Muscle layer of duodenum (tissue), 2 donors: ENCODE results near the gene YPEL5.

ENCODE experiments used
- H3K27ac ChIP-seq: one replicate; pipeline ENCODE4 v1.7.0; 2013; ENCODE audit warnings: mild to moderate bottlenecking, low read length
- H3K27me3 ChIP-seq: one replicate; pipeline ENCODE4 v1.7.0; 2013; ENCODE audit warnings: low read depth, mild to moderate bottlenecking, control low read depth, low read length
- H3K36me3 ChIP-seq, 2 donors: one replicate each; pipeline ENCODE4 v1.7.0; 2013; ENCODE audit warnings: low read length in 2 of 2, control low read depth in 1 of 2, mild to moderate bottlenecking in 1 of 2; ENCODE audit not compliant: insufficient read depth in 2 of 2, control insufficient read depth in 1 of 2
- H3K4me1 ChIP-seq, 2 donors: one replicate each; pipeline ENCODE4 v1.7.0; 2013; ENCODE audit warnings: low read length in 2 of 2, mild to moderate bottlenecking in 2 of 2, control low read depth in 1 of 2, moderate library complexity in 1 of 2; ENCODE audit not compliant: insufficient read depth in 2 of 2, control insufficient read depth in 1 of 2
- H3K4me3 ChIP-seq, 2 donors: one replicate each; pipeline ENCODE4 v1.7.0; 2013; ENCODE audit warnings: low read length in 2 of 2, low read depth in 1 of 2, mild to moderate bottlenecking in 1 of 2
- H3K9me3 ChIP-seq, 2 donors: one replicate each; pipeline ENCODE4 v1.7.0; 2013; ENCODE audit warnings: low read length in 2 of 2, control low read depth in 1 of 2, mild to moderate bottlenecking in 1 of 2; ENCODE audit not compliant: control insufficient read depth in 1 of 2
- donor health status: healthy.

YPEL5 gene

GRCh38 chr2:30152385-30152784 lies 5.6 kb downstream of the YPEL5 start:
- Histone ChIP-seq H3K27ac (no peak overlapping the region), H3K4me3 (no peak overlapping the region), H3K27me3 (no peaks in the 10 kb centered on the region), H3K4me1 (peaks cover 26 to 57% of the 10 kb centered on the region in 2 donors), H3K36me3 (peaks cover 2 to 3% of the 10 kb centered on the region in 2 donors), H3K9me3 (no peaks in the 10 kb centered on the region)

DNA sequence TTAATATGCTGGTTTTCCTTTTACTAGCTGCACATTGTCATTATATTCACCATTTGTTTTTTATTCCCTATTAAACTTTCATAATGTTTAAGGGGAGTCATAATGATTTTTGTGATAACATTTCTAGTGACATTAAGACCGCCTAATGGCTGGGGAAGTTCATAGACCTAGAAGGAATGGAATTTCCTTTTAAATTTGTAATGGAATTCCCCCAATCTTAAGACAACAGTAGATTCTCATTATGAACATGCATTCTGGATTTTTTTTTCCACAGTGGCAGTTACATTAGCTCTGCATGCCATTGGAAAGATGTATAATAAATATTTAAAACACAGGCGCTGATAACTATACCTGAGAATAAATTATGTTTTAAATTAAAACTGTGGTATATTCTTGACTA lies 8.4 kb downstream of the YPEL5 start:
- H3K4me3 ChIP-seq = no peak overlapping the region
- H3K27me3 ChIP-seq = no peaks in the 10 kb centered on the region
- peaks cover 20 to 25% of the 10 kb centered on the region in 2 donors for H3K36me3 ChIP-seq
- no peak overlapping the region for H3K27ac ChIP-seq
- H3K9me3 ChIP-seq = no peaks in the 10 kb centered on the region
- H3K4me1 ChIP-seq = peaks cover 15 to 61% of the 10 kb centered on the region in 2 donors

DNA sequence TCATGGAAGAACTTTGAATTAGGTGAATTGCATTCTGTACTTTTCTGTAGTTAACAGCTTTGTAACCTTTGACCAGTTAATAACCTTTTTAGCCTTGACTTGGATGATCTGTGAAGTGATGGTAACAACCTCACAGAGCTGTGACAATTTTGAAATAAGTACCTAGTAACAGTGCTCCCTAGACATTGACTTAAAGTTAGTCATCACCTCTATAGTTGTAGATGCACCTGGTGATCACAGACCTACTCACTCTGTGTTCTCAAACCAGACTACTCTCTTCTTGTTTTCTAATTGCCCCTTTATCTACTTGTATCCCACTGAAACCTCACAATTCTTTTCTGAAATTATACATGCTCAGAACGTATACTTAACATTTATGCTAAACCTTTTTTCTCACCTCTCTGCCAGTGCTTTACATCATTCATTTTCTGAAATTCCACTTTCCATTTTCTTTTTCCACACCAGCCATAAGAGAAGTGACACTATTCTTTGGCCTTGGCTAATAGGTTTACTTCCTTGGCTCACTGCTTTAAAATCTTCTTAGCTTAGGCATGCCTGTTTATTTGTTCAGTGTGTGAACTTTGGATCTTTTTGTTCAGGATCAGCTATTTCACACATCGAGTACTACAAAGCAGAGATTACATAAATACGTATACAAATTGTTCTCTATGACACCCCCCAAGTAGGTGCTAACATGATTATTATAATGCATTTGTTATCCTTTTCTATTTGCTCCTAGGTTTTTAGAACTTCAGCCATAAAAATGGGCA lies 9.3 kb downstream of the YPEL5 start:
- Histone ChIP-seq H3K4me1 (peaks cover 7 to 55% of the 10 kb centered on the region in 2 donors), H3K36me3 (peaks cover 20 to 29% of the 10 kb centered on the region in 2 donors), H3K4me3 (no peak overlapping the region), H3K9me3 (no peaks in the 10 kb centered on the region), H3K27ac (no peak overlapping the region), H3K27me3 (no peaks in the 10 kb centered on the region)

GRCh38 chr2:30157616-30158015 lies 10.8 kb downstream of the YPEL5 start:
- Histone ChIP-seq H3K4me1 (peaks cover 5 to 51% of the 10 kb centered on the region in 2 donors), H3K9me3 (no peaks in the 10 kb centered on the region), H3K4me3 (no peak overlapping the region), H3K27me3 (no peaks in the 10 kb centered on the region), H3K36me3 (peaks cover 20 to 29% of the 10 kb centered on the region in 2 donors), H3K27ac (no peak overlapping the region)

GRCh38 chr2:30159766-30160165 lies 13.0 kb downstream of the YPEL5 start:
- no peak overlapping the region for H3K4me3 ChIP-seq
- peaks cover 7 to 48% of the 10 kb centered on the region in 2 donors for H3K4me1 ChIP-seq
- no peaks in the 10 kb centered on the region for H3K27me3 ChIP-seq
- H3K9me3 ChIP-seq = no peaks in the 10 kb centered on the region
- H3K27ac ChIP-seq = no peak overlapping the region
- peaks cover 20 to 29% of the 10 kb centered on the region in 2 donors for H3K36me3 ChIP-seq

DNA sequence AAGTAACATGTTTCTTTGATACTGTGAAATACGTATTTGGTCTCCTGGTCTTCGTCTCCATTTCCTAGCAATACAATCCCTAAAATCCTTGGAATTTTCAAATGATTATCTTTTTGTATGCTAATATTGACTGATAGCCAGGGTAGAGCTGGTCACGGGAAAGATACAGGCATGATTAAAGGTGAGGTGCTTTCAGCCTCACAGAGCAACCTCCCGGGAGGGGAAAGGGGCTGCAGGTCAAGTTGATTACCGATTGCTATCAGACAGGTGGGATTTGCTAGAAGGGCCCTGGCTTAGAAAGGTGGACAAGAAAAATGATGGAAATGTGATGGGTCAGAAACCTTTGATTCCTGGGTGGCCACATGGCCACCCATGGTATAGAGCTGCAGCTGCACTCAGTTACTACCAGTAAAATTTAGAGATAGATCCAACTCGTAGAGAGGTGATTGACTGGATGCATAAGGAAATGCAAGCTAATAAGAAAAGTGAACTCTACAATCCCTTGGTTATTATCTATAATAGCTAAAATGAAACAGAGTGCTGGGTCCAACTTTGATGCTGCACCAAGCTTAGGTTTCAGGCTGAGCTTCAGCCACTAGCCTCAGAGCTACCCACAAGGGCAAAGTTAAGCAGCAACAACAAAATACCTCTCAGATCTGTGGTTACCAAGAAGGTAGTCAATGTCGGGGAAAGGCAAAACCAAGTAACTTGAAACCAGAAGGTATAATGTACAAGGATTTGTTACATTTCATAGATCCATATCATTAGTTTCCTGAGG lies 15.3 kb downstream of the YPEL5 start:
- no peaks in the 10 kb centered on the region for H3K9me3 ChIP-seq
- H3K36me3 ChIP-seq = peaks cover 20 to 29% of the 10 kb centered on the region in 2 donors
- H3K27ac ChIP-seq = no peak overlapping the region
- no peaks in the 10 kb centered on the region for H3K27me3 ChIP-seq
- H3K4me3 ChIP-seq = no peak overlapping the region
- peaks cover 7 to 47% of the 10 kb centered on the region in 2 donors for H3K4me1 ChIP-seq

DNA sequence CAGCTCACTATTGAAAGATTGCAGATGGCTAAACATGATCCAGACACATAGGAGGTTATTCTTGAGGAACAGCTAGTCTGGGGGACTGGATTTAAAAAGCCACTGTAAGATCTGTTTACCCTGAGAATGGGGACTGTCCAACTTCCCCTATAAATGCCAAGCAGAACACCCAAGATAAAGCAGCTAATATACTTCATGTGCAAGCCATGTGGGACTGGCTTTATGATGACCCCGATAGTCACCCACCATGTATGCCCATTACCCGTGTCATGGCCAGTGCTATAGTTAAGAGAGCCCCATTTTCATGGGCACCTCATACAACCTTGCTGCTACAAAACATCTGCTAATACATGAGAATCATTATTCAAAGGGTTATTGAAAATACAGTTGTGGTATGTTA lies 16.0 kb downstream of the YPEL5 start:
- Histone ChIP-seq H3K27me3 (no peaks in the 10 kb centered on the region), H3K27ac (no peak overlapping the region), H3K4me1 (peaks cover 7 to 40% of the 10 kb centered on the region in 2 donors), H3K36me3 (peaks cover 13 to 23% of the 10 kb centered on the region in 2 donors), H3K9me3 (no peaks in the 10 kb centered on the region), H3K4me3 (no peak overlapping the region)

DNA sequence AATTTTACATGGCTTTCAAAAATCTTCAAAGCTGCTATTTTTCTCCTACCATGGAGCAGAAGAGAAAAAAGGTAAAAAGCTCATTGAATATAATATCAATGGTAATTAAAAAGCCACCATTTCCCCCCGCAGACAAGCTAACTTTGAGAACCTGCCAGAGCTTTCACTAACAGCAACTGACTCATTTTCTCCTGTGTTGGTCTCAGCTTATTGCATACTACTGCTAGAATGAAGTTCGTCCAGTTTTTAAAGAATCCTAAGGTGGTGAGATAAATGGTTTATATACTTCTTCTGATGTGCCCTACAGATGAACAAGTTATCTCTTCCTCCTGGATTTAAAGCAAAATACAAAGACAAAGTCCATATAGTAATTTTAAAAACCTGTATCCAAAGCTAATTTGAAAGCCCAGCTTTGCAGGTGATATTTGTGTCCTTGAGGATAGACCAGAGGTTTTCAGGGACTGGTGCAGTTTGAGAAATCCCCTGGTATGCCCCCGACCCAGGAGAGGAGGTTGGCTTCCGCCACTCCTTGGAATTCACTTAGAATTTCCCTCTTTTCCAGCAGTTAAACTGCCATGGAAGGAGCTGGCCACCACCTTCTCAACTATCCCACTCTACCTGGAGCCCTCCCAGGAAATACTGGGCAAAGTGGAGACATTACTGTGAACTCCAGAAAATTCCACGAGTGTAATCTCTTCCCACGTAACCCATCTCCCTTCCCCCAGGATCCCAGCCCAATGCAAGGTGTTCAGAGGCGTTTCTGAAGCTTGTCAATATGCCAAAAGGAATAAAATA lies 17.5 kb downstream of the YPEL5 start:
- Histone ChIP-seq H3K4me3 (no peak overlapping the region), H3K27me3 (no peaks in the 10 kb centered on the region), H3K36me3 (peaks cover 5 to 10% of the 10 kb centered on the region in 2 donors), H3K27ac (no peak overlapping the region), H3K4me1 (peaks cover 7 to 27% of the 10 kb centered on the region in 2 donors), H3K9me3 (no peaks in the 10 kb centered on the region)

DNA sequence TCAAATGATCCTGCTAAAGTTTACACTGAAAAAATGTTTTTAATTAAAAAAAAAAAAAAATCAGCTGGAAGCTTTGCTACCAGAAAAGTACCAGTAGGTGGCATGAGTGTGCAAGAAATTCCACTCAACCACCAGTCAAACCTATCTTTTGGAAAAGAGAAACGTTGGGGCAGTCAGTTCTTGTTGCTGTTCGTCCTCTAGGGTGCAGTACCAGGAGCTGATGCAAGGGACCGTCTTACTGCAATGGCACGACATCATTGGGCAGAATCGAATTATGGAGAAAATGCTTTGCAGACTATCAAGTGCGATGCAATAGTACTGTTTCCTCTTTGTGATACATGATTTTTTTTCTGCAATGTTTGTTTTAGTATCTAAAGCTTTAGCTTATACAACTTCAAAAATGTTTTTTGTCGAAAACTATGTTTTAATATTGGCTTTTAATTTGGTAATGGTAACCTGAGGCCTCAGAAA lies 18.3 kb downstream of the YPEL5 start:
- no peaks in the 10 kb centered on the region for H3K27me3 ChIP-seq

GRCh38 chr2:30165617-30166016 lies 18.8 kb downstream of the YPEL5 start:
- Histone ChIP-seq H3K4me1 (peaks cover 7 to 15% of the 10 kb centered on the region in 2 donors), H3K27me3 (no peaks in the 10 kb centered on the region), H3K36me3 (no peaks in the 10 kb centered on the region), H3K4me3 (no peak overlapping the region), H3K27ac (no peak overlapping the region), H3K9me3 (no peaks in the 10 kb centered on the region)

More for the DNA sequence above, 18.3 kb downstream of the YPEL5 start:
- H3K27ac ChIP-seq = no peak overlapping the region
- peaks cover 0 to 5% of the 10 kb centered on the region in 2 donors for H3K36me3 ChIP-seq
- H3K4me3 ChIP-seq = no peak overlapping the region
- H3K9me3 ChIP-seq = no peaks in the 10 kb centered on the region
- H3K4me1 ChIP-seq = peaks cover 7 to 20% of the 10 kb centered on the region in 2 donors

DNA sequence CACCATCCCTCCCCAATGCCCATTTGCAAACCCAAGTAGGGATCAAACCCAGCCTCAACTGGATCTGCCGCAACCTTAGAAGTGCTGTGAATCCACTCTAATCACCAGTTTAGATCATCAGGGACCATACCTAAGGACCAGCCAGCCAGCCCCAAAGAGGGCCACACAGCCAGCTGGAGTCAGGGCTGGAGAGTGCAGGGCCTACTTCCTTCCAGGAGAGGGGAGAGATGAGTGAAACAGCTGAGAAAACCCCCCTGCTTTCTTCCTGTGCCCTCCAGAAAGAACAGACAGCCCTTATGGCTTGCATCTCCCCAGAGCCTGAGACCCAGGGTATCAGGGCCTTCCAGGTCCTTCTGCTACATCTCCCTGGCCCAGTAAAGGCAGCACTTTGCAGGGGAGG lies 25.8 kb downstream of the YPEL5 start:
- Histone ChIP-seq H3K4me1 (no peaks in the 10 kb centered on the region), H3K36me3 (no peaks in the 10 kb centered on the region)

More for the DNA sequence above, 25.8 kb downstream of the YPEL5 start:
- Histone ChIP-seq H3K9me3 (no peaks in the 10 kb centered on the region), H3K27me3 (no peaks in the 10 kb centered on the region), H3K27ac (no peak overlapping the region), H3K4me3 (no peak overlapping the region)
